Memory B cell (primary cell): ENCODE data around the gene SORCS2.

Experiments used
- ATAC-seq: fragments of 150-1000 bp; cut with Tn5 transposase; 2 replicates; pipeline ENCODE4 v1.10.0; 2021; ENCODE audit warnings: low read depth, mild to moderate bottlenecking, moderate library complexity
- DNase-seq, 2 donors: peaks; one replicate each; pipeline ENCODE4 v3.0.0; 2022; ENCODE audit warnings: low spot score in 2 of 2
- H3K27ac Mint-ChIP-seq: one replicate; pipeline ENCODE4 v1.8.0; 2022; ENCODE audit warnings: mild to moderate bottlenecking, moderate library complexity, mixed read lengths
- H3K27me3 Mint-ChIP-seq: one replicate; pipeline ENCODE4 v1.8.0; 2022; ENCODE audit warnings: mixed read lengths
- H3K36me3 Mint-ChIP-seq: one replicate; pipeline ENCODE4 v1.8.0; 2022; ENCODE audit warnings: mild to moderate bottlenecking, mixed read lengths
- H3K4me1 Mint-ChIP-seq: one replicate; pipeline ENCODE4 v1.8.0; 2022; ENCODE audit warnings: mixed read lengths
- H3K4me3 Mint-ChIP-seq: one replicate; pipeline ENCODE4 v1.8.0; 2022; ENCODE audit warnings: mild to moderate bottlenecking, moderate library complexity, mixed read lengths
- H3K9me3 Mint-ChIP-seq: one replicate; pipeline ENCODE4 v1.8.0; 2022; ENCODE audit warnings: mixed read lengths

SORCS2 gene

GRCh38 chr4:7192252-7193029 lies at the start of gene SORCS2:
TSS of gene SORCS2 (plus strand) at chr4:7192538.
- H3K36me3 Mint-ChIP-seq = no peaks in the 10 kb centered on the region
- peaks cover 6% of the 10 kb centered on the region for H3K4me1 Mint-ChIP-seq
- H3K9me3 Mint-ChIP-seq = no peaks in the 10 kb centered on the region
- ATAC-seq = no peak
- no peak within 1 kb of the TSS for H3K27ac Mint-ChIP-seq
- H3K4me3 Mint-ChIP-seq = peak within 1 kb of the TSS; percentile 62
- H3K27me3 Mint-ChIP-seq = peaks cover 22% of the 10 kb centered on the region
- DNase-seq = no peak

- Mint-ChIP-seq H3K27ac (no peak overlapping the region), H3K4me3 (no peak overlapping the region), H3K27me3 (peaks cover 17% of the 10 kb centered on the region), H3K36me3 (no peaks in the 10 kb centered on the region), H3K9me3 (no peaks in the 10 kb centered on the region), H3K4me1 (no peaks in the 10 kb centered on the region)
- ATAC-seq (no peak), DNase-seq (no peak)
These were observed 47.7 kb upstream of the SORCS2 start for GRCh38 chr4:7144374-7145290.

DNA sequence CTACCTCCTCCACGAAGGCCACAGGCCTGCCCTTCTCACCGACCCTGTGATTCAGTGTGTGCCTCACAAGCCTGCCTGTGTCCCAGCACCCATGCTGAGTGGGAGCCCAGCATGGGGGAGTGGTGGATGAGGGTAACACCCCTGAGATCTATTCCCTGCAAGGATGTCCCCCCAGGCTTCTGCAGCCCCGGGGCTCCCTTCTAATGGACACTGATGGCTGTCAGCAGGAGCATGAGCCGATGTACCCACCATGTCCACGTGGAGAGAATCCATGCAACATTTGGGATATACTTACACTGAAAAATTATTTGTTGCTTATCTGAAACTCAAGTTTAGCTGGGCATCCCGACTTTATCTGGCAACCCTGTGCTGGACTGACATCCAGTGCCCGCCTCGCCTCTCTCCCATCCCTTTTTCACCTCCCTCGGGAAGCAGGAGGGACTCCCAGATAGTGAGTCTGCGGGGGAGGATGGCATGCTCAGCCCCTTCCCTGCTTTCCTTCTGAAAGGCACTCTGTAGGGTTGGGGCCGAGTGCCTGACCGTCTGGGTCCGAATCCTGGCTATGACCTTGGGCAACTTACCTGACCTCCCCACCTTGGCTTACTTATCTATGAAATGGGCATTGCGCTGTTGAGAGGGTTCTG lies 46.9 kb upstream of the SORCS2 start:
- DNase-seq (no peak), ATAC-seq (no peak)
- no peaks in the 10 kb centered on the region for H3K4me1 Mint-ChIP-seq
- no peaks in the 10 kb centered on the region for H3K9me3 Mint-ChIP-seq
- H3K27me3 Mint-ChIP-seq = peaks cover 13% of the 10 kb centered on the region
- H3K4me3 Mint-ChIP-seq = no peak overlapping the region
- no peak overlapping the region for H3K27ac Mint-ChIP-seq
- H3K36me3 Mint-ChIP-seq = no peaks in the 10 kb centered on the region

DNA sequence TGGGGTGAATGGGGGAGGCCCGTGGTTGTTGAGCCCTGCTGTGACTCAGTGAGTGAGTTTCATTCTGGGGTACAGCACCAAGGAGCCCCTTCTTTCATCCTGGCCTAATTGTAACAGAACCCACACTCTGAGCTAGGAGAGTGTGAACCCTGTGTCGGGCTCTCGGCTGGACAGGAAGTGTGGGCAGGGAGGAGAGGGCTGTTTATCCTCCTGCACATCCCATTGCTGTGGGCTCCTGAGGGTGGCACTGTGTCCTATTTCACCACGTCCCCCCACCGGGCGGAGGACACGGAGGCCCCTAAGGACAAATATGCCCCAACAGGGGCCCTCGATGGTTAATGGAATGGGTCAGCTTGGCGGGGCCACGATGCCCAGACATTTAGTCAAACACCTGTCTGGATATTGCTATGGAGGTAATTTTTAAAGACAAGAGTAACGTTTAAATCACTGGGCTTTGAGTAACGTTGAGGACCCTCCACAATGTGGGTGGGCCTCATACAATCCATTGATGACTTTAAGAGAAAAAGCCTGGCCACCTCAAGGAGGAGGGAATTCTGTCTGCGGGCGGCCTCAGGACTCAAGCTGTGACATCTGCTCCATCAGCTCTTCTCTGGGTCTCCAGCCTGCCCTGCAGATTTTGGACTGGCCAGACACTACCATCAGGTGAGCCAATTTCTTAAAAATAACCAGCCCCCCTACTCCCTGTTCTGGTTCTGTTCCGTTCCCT lies 46.1 kb upstream of the SORCS2 start:
- no peaks in the 10 kb centered on the region for H3K9me3 Mint-ChIP-seq
- H3K4me3 Mint-ChIP-seq = no peak overlapping the region
- peaks cover 15% of the 10 kb centered on the region for H3K27me3 Mint-ChIP-seq
- H3K27ac Mint-ChIP-seq = no peak overlapping the region
- H3K36me3 Mint-ChIP-seq = no peaks in the 10 kb centered on the region
- DNase-seq = no peak
- no peak for ATAC-seq
- no peaks in the 10 kb centered on the region for H3K4me1 Mint-ChIP-seq

GRCh38 chr4:7146786-7147115 lies 45.6 kb upstream of the SORCS2 start:
- H3K36me3 Mint-ChIP-seq = no peaks in the 10 kb centered on the region
- no peak for ATAC-seq

GRCh38 chr4:7147261-7147660 lies 45.1 kb upstream of the SORCS2 start:
- no peaks in the 10 kb centered on the region for H3K4me1 Mint-ChIP-seq
- H3K27me3 Mint-ChIP-seq = peaks cover 15% of the 10 kb centered on the region
- no peaks in the 10 kb centered on the region for H3K36me3 Mint-ChIP-seq
- no peak for DNase-seq
- H3K4me3 Mint-ChIP-seq = no peak overlapping the region
- H3K27ac Mint-ChIP-seq = no peak overlapping the region
- ATAC-seq = no peak
- no peaks in the 10 kb centered on the region for H3K9me3 Mint-ChIP-seq

More at GRCh38 chr4:7146786-7147115, 45.6 kb upstream of the SORCS2 start:
- Mint-ChIP-seq H3K4me3 (no peak overlapping the region), H3K9me3 (no peaks in the 10 kb centered on the region), H3K27ac (no peak overlapping the region), H3K4me1 (no peaks in the 10 kb centered on the region), H3K27me3 (peaks cover 15% of the 10 kb centered on the region)
- DNase-seq = no peak

DNA sequence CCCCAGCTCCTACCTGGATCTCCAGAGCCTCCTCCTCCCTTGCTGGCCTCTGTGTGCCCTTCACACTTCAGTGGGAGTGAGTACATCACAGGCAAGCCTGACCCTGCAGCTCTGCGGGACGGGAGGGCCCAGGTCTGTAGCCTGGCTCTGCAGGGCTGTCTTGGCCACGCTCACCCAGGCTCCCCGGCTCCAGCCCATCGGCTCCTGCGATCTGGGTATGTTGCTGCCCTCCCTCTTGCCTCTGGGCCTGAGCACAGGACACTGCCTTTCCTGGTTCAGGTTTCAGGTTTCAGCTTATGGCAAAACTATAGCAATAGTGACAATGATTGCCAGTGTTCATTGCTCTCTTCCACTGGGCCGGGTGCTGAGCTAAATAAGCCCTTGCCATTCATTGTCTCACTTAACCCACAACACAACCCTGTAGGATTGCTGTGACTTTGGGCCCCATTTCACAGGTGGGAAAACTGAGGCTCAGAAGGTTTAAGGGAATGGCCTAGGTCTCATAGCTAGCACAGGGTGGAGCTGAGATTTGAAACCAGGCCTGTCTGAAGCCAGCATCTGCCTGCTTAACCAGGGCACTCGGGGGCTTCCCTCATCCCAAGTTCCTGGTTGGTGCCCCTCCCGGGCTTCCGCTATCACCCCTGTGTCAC lies 44.6 kb upstream of the SORCS2 start:
- ATAC-seq (no peak), DNase-seq (no peak)
- no peaks in the 10 kb centered on the region for H3K9me3 Mint-ChIP-seq
- peaks cover 16% of the 10 kb centered on the region for H3K27me3 Mint-ChIP-seq
- H3K4me3 Mint-ChIP-seq = no peak overlapping the region
- no peaks in the 10 kb centered on the region for H3K36me3 Mint-ChIP-seq
- H3K27ac Mint-ChIP-seq = no peak overlapping the region
- no peaks in the 10 kb centered on the region for H3K4me1 Mint-ChIP-seq

GRCh38 chr4:7148337-7148736 lies 44.0 kb upstream of the SORCS2 start:
- H3K4me1 Mint-ChIP-seq = no peaks in the 10 kb centered on the region
- ATAC-seq (no peak), DNase-seq (no peak)
- H3K4me3 Mint-ChIP-seq = no peak overlapping the region
- H3K27me3 Mint-ChIP-seq = peaks cover 18% of the 10 kb centered on the region
- H3K9me3 Mint-ChIP-seq = no peaks in the 10 kb centered on the region
- no peaks in the 10 kb centered on the region for H3K36me3 Mint-ChIP-seq
- H3K27ac Mint-ChIP-seq = no peak overlapping the region

DNA sequence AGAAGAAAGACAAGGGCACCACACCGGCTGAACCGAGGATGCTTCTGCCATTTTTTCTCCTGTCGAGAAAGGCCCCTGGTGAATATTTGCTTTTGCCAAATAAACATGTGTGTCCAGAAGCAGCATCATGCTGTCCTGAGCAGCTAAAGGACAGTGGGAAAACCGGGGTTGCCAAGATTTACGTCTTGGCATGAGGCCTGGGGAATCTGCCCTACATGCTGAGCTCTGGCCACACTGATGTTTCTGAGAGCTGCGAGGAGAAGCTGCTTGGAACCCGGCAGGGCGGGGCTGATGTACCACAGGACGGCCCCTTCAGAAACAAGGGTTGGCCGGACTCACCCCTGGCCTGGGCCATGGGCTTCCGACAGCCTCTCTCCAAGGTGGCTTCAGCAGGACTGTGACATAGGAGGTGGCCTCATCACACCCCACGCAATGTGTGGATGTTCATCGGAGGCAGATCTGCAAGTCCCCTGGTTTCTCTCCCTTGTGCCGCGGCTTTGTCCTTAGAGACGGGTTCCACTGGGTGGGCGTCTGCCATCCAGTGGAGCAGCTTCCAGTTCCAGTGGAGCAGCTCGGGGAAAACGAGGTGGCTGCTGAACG lies 42.2 kb upstream of the SORCS2 start:
- no peak overlapping the region for H3K27ac Mint-ChIP-seq
- H3K36me3 Mint-ChIP-seq = no peaks in the 10 kb centered on the region
- H3K4me1 Mint-ChIP-seq = no peaks in the 10 kb centered on the region
- ATAC-seq (no peak), DNase-seq (no peak)
- peaks cover 16% of the 10 kb centered on the region for H3K27me3 Mint-ChIP-seq
- no peaks in the 10 kb centered on the region for H3K9me3 Mint-ChIP-seq
- no peak overlapping the region for H3K4me3 Mint-ChIP-seq

- DNase-seq (no peak), ATAC-seq (no peak)
- Mint-ChIP-seq H3K27me3 (peaks cover 23% of the 10 kb centered on the region), H3K4me3 (no peak overlapping the region), H3K36me3 (no peaks in the 10 kb centered on the region), H3K4me1 (no peaks in the 10 kb centered on the region), H3K9me3 (no peaks in the 10 kb centered on the region), H3K27ac (no peak overlapping the region)
These were observed 40.6 kb upstream of the SORCS2 start for GRCh38 chr4:7151668-7152227.

GRCh38 chr4:7153711-7154110 lies 38.6 kb upstream of the SORCS2 start:
- no peak for ATAC-seq
- Mint-ChIP-seq H3K4me1 (no peaks in the 10 kb centered on the region), H3K27me3 (peaks cover 16% of the 10 kb centered on the region), H3K9me3 (no peaks in the 10 kb centered on the region), H3K27ac (no peak overlapping the region), H3K36me3 (no peaks in the 10 kb centered on the region), H3K4me3 (no peak overlapping the region)
- DNase-seq = no peak

GRCh38 chr4:7154351-7154981 lies 37.9 kb upstream of the SORCS2 start:
- DNase-seq (no peak), ATAC-seq (no peak)
- Mint-ChIP-seq H3K27ac (no peak overlapping the region), H3K36me3 (no peaks in the 10 kb centered on the region), H3K4me3 (no peak overlapping the region), H3K9me3 (no peaks in the 10 kb centered on the region), H3K4me1 (no peaks in the 10 kb centered on the region), H3K27me3 (peaks cover 16% of the 10 kb centered on the region)
